Skeletal muscle tissue (tissue), 4 donors: ENCODE results near the gene SMAD2. TPM values are rescaled to one million over a fixed set of nuclear protein-coding genes. Genes with fewer than 3 reads are reported as not detected.

Source experiments
- H3K27ac ChIP-seq: one replicate; pipeline ENCODE4 v1.7.0; 2013; ENCODE audit warnings: mild to moderate bottlenecking, low read depth, low read length, inconsistent platforms
- H3K27me3 ChIP-seq, 3 donors: one replicate each; pipeline ENCODE4 v1.7.0; 2013; ENCODE audit warnings: low read length in 3 of 3; ENCODE audit not compliant: control insufficient read depth in 3 of 3, insufficient read depth in 3 of 3
- H3K36me3 ChIP-seq, 3 donors: one replicate each; pipeline ENCODE4 v1.7.0; 2013; ENCODE audit warnings: low read length in 3 of 3; ENCODE audit not compliant: control insufficient read depth in 3 of 3, insufficient read depth in 3 of 3
- H3K4me1 ChIP-seq, 3 donors: one replicate each; pipeline ENCODE4 v1.7.0; 2013; ENCODE audit warnings: low read length in 3 of 3, mild to moderate bottlenecking in 3 of 3; ENCODE audit not compliant: control insufficient read depth in 3 of 3, insufficient read depth in 3 of 3
- H3K4me3 ChIP-seq, 3 donors: one replicate each; pipeline ENCODE4 v1.7.0; 2013; ENCODE audit warnings: low read length in 3 of 3
- H3K9ac ChIP-seq, 3 donors: one replicate each; pipeline ENCODE4 v1.7.0; 2013; ENCODE audit warnings: low read length in 3 of 3, mild to moderate bottlenecking in 3 of 3, moderate library complexity in 2 of 3, low read depth in 1 of 3
- H3K9me3 ChIP-seq, 3 donors: one replicate each; pipeline ENCODE4 v1.7.0; 2013; ENCODE audit warnings: low read length in 3 of 3; ENCODE audit not compliant: control insufficient read depth in 3 of 3
- total RNA-seq: library from RNA; depleted of rRNA; stranded (reverse); fragments of >200 nt; gene quantifications from one replicate; pipeline ENCODE4 v1.2.3, GENCODE V29; 2014
- donor health status: Osteomylitis.

The SMAD2 gene
- total RNA-seq, 1 donor from 2014 or later, result 23.0 TPM

- no peak overlapping the region for H3K9ac ChIP-seq
- H3K36me3 ChIP-seq, result no peaks in the 10 kb centered on the region
- peaks cover 0 to 4% (median 4%) of the 10 kb centered on the region in 3 donors for H3K4me1 ChIP-seq
- no peaks in the 10 kb centered on the region for H3K27me3 ChIP-seq
- H3K9me3 ChIP-seq, result no peaks in the 10 kb centered on the region
- H3K4me3 ChIP-seq, result no peak overlapping the region
- no peak overlapping the region for H3K27ac ChIP-seq
Observed at GRCh38 chr18:47883771-47884413, 46.6 kb downstream of the SMAD2 start.

GRCh38 chr18:47882641-47883040 lies 47.8 kb downstream of the SMAD2 start:
- Histone ChIP-seq H3K27ac (no peak overlapping the region), H3K36me3 (no peaks in the 10 kb centered on the region), H3K9me3 (no peaks in the 10 kb centered on the region), H3K4me1 (peaks cover 0 to 4% (median 4%) of the 10 kb centered on the region in 3 donors), H3K27me3 (no peaks in the 10 kb centered on the region), H3K9ac (no peak overlapping the region), H3K4me3 (no peak overlapping the region)

- Histone ChIP-seq H3K27me3 (no peaks in the 10 kb centered on the region), H3K4me3 (no peak overlapping the region), H3K36me3 (no peaks in the 10 kb centered on the region), H3K4me1 (peaks cover 0 to 4% (median 4%) of the 10 kb centered on the region in 3 donors), H3K27ac (no peak overlapping the region), H3K9me3 (no peaks in the 10 kb centered on the region), H3K9ac (no peak overlapping the region)
Observed at GRCh38 chr18:47881752-47882455, 48.6 kb downstream of the SMAD2 start.

- no peaks in the 10 kb centered on the region for H3K9me3 ChIP-seq
- H3K4me1 ChIP-seq, result peaks cover 0 to 4% (median 4%) of the 10 kb centered on the region in 3 donors
- H3K36me3 ChIP-seq, result no peaks in the 10 kb centered on the region
- no peak overlapping the region for H3K4me3 ChIP-seq
- no peak overlapping the region for H3K9ac ChIP-seq
- no peaks in the 10 kb centered on the region for H3K27me3 ChIP-seq
- H3K27ac ChIP-seq, result no peak overlapping the region
Observed at GRCh38 chr18:47881042-47881441, 49.4 kb downstream of the SMAD2 start.

- H3K9ac ChIP-seq, result no peak overlapping the region
- H3K27ac ChIP-seq, result no peak overlapping the region
- H3K9me3 ChIP-seq, result no peaks in the 10 kb centered on the region
- H3K4me3 ChIP-seq, result no peak overlapping the region
- no peaks in the 10 kb centered on the region for H3K4me1 ChIP-seq
- H3K27me3 ChIP-seq, result no peaks in the 10 kb centered on the region
- H3K36me3 ChIP-seq, result no peaks in the 10 kb centered on the region
Observed at GRCh38 chr18:47877892-47878291, 52.6 kb downstream of the SMAD2 start.

- H3K4me1 ChIP-seq, result no peaks in the 10 kb centered on the region
- H3K4me3 ChIP-seq, result no peak overlapping the region
- no peak overlapping the region for H3K27ac ChIP-seq
- H3K27me3 ChIP-seq, result no peaks in the 10 kb centered on the region
- no peaks in the 10 kb centered on the region for H3K9me3 ChIP-seq
- no peaks in the 10 kb centered on the region for H3K36me3 ChIP-seq
- no peak overlapping the region for H3K9ac ChIP-seq
Observed at GRCh38 chr18:47876813-47877212, 53.6 kb downstream of the SMAD2 start.

GRCh38 chr18:47873625-47874024 lies 56.8 kb downstream of the SMAD2 start:
- Histone ChIP-seq H3K9ac (no peak overlapping the region), H3K4me3 (no peak overlapping the region), H3K9me3 (no peaks in the 10 kb centered on the region), H3K27ac (no peak overlapping the region), H3K27me3 (no peaks in the 10 kb centered on the region), H3K36me3 (no peaks in the 10 kb centered on the region), H3K4me1 (no peaks in the 10 kb centered on the region)

GRCh38 chr18:47872426-47872825 lies 58.0 kb downstream of the SMAD2 start:
- H3K4me3 ChIP-seq, result no peak overlapping the region
- H3K27me3 ChIP-seq, result no peaks in the 10 kb centered on the region
- H3K9ac ChIP-seq, result no peak overlapping the region
- no peaks in the 10 kb centered on the region for H3K9me3 ChIP-seq
- no peaks in the 10 kb centered on the region for H3K36me3 ChIP-seq
- H3K27ac ChIP-seq, result no peak overlapping the region
- no peaks in the 10 kb centered on the region for H3K4me1 ChIP-seq

- no peak overlapping the region for H3K9ac ChIP-seq
- H3K9me3 ChIP-seq, result no peaks in the 10 kb centered on the region
- H3K36me3 ChIP-seq, result no peaks in the 10 kb centered on the region
- no peak overlapping the region for H3K4me3 ChIP-seq
- H3K27ac ChIP-seq, result no peak overlapping the region
- no peaks in the 10 kb centered on the region for H3K4me1 ChIP-seq
- H3K27me3 ChIP-seq, result no peaks in the 10 kb centered on the region
Observed at GRCh38 chr18:47871288-47871687, 59.2 kb downstream of the SMAD2 start.

GRCh38 chr18:47870605-47871004 lies 59.9 kb downstream of the SMAD2 start:
- H3K36me3 ChIP-seq, result peaks cover 0 to 3% (median 0%) of the 10 kb centered on the region in 3 donors

More at GRCh38 chr18:47870605-47871004, 59.9 kb downstream of the SMAD2 start:
- no peak overlapping the region for H3K4me3 ChIP-seq
- H3K27me3 ChIP-seq, result no peaks in the 10 kb centered on the region
- no peak overlapping the region for H3K27ac ChIP-seq
- no peaks in the 10 kb centered on the region for H3K4me1 ChIP-seq
- no peaks in the 10 kb centered on the region for H3K9me3 ChIP-seq
- H3K9ac ChIP-seq, result no peak overlapping the region
